GM23248 (cell line): ENCODE measurements around the gene MON2.

Source experiments
- EZH2 ChIP-seq: fragments of 200-600 bp; sonication (generic); IDR thresholded peaks from 2 replicates; pipeline ENCODE4 v1.6.1; 2018; ENCODE audit warnings: antibody characterized with exemption, mild to moderate bottlenecking; ENCODE audit not compliant: insufficient read depth, poor library complexity, severe bottlenecking
- EZH2phosphoT487 ChIP-seq: fragments of 200-600 bp; sonication (generic); IDR thresholded peaks from 2 replicates; pipeline ENCODE4 v1.6.1; 2018; ENCODE audit warnings: antibody characterized with exemption, moderate library complexity, mild to moderate bottlenecking, low read depth; ENCODE audit not compliant: insufficient read depth

GRCh38 chr12:62586850-62587249 lies 120.2 kb downstream of the MON2 start:
- no peak for TF ChIP-seq EZH2
- TF ChIP-seq EZH2phosphoT487 = no peak
